HG03108 (cell line): Measurements from ENCODE around the gene ETV4.

Experiments
- ATAC-seq: cut with Tn5 transposase; IDR thresholded peaks from one replicate; pipeline ENCODE4 v1.9.1; 2021; ENCODE audit warnings: moderate library complexity; ENCODE audit not compliant: unreplicated experiment

ETV4 gene

DNA sequence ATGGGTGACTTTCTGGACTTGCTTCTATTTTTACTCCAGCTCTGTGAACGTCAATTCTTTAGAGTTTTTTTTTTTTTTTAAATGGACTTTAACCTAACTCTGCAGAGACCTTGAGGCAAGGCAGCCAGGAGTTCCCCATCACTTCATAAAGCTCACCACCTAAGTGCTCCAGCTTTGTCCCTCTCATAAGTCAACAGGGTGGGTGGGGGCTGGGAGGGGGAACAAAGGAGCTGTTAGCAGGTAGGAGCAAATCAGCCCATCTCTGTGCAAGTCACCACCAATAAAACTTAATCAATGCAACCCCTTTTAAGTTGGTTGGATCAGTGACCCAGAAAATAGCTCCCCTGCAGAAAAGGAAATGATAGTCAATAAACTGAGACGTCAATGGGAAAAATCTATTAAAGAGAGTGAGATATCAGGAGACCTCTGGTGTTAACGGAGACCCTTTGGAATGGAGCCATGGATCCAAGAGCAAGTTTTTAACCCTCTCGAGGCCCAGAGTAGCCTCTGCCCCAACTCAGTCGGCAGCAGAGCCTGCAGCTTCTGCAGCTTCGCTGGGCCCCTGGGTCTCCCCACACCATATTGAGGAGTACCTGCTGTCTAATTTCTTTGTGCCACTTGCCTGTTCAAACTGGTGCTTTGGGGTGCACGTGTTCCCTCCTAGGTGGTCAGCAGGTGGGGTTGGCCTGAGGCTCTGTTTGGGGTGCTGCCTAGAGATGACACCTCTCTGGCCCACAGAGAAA lies 27.6 kb upstream of the ETV4 start:
- ATAC-seq, result no peak

- ATAC-seq, result no peak
Measured at GRCh38 chr17:43572368-43572980, 26.3 kb upstream of the ETV4 start.

GRCh38 chr17:43570518-43570928 lies 24.4 kb upstream of the ETV4 start:
- ATAC-seq, result no peak

- ATAC-seq, result no peak
Measured at GRCh38 chr17:43568506-43569082, 22.5 kb upstream of the ETV4 start.

GRCh38 chr17:43563600-43564594 lies 17.8 kb upstream of the ETV4 start:
- ATAC-seq, result no peak

- no peak for ATAC-seq
Measured at GRCh38 chr17:43562679-43563599, 16.8 kb upstream of the ETV4 start.

DNA sequence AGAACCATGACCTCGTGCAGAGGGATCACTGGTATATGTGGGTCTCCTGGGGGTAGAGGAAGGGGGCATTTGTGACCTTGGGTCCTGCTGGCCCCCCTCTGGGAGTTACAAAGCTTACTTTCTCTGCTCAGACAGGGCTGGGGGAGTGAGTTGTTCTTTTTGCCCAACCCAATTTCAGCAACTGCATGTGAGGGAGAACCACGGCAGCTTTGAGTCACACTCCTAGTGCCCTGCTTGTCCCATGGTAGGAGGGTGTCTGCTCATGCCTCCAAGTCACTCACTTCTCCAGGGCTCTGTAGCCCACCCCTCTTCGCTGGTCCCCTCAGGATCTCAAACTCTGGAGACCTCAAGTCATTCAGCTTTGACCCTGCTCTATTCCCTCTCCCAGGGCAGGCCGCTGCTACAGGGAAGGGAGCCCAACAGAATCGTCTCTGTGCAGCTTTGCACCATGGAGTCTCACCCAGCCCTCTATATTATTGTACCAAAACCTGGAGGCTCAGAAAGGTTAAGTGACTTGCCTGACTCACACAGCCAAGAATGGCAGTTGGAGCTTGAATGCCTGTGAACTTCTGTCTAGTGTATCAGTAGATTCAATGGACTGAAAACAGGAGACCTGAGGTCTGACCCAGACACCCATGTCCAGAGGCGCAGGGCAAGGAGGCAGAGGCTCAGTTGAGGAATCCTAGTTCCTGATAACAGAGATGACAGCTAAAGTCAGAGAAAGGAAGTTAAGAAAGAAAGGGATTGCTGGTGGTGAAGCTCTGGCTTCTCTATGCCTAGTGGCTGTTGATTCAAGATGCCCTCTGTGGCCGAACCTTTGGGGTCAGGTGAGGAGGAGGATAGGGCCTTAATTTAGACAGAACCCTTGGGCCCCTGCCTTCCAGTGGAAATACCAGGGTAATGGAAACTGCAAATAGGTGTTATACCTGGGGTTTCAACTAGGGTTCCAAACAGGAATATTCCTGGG lies 14.6 kb upstream of the ETV4 start:
- no peak for ATAC-seq

DNA sequence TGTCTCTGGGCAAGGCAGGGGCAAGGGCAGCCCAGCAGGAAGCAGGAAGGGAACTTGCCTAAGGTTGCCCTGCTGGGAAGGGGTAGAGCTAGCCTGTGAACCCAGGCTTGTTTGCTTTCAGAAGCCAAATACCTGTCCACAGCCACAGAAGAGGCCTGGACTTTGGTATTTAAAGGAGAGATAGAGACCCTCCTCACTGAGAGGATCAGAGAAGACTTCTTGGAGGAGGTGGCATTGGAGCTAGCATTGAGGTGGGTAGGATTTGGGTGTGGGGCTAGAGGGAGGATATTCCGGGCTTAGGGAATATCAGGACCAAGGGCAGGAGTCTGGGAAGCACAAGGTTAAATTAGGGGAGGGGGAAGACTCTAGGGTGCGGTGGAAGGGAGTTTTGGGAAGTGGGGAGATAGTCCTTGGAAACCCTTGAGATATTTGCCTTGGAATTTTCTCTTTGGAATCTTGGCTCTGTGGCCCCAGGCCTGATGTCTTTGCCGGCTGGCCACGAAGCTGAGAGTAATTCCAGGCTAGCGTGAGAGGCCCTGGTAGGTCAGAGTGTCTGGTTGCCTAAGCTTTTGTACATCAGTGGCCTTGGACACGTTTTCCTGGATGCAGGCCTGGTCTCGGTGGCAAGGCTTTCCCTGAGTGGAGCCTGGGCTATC lies 13.1 kb upstream of the ETV4 start:
- ATAC-seq, result no peak

DNA sequence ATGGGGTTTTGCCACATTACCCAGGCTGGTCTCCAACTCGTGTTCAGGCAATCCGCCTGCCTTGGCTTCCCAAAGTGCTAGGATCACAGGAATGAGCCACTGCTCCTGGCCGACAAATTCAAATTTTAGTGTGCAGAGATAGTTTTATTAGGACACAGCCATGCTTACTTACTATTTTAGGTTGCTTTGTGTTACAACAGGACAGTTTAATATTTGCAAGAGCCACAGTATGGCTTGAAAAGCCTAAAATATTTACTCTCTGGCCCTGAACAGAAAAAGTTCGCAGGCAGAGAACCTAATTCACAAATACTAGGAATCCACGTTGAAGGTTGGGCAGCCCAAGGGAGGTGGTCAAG lies 12.6 kb upstream of the ETV4 start:
- no peak for ATAC-seq

DNA sequence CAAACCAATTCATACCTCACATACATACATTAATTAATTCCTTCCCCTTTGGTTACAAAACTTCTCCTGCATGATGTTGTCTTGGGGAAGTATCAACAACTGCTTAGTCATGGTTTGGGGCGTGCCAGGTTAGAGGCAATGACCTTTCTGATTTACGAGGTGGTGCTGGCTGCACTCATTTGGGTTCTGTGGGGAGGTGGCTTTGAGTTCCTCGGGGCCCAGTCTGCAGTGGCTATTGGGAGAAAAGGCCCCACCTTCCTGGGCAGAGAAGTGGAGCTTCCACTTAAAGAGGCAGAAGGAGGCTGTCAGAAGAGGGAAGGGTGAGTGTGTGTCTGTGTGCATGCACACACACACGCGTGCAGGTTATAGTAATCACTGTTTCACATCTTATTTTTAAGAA lies 10.2 kb upstream of the ETV4 start:
- no peak for ATAC-seq

DNA sequence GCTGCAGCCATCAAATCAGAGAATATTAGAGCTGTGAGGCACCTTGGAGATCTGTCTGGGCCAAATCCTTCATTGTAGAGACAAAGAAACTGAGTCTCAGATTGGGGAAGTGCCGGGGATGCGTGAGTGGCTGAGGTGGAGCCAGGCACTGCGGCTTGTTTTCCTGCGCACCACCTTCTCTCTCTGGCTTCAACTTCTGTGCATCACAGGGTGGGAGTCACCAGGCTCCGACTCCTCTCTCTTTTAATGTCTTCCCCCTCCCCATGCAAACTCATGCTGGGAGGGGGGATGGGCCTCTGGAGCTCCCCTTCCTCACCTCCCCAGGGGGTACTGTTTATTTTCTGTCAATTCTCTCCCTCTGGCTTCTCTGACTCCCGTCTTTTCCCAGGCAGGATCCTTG lies 8.7 kb upstream of the ETV4 start:
- no peak for ATAC-seq

DNA sequence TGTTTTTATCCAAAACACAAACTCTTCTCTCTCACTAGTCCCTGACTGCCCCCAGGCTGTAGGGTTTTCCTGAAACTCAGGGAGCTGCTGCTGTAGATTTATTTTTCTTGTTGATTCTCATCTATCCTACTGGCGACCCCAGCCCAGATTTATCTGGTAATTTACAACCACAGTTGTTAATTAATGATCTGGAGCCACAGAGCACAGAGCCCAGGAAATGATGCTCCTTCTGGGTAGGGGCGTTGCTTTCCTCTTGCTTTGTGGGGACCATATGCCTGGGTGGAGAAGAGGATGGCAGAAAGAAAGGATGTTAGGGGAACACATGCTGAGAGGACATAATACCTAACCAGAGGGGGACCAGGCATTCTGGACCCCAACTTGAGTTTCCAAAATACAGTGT lies 7.4 kb upstream of the ETV4 start:
- no peak for ATAC-seq

DNA sequence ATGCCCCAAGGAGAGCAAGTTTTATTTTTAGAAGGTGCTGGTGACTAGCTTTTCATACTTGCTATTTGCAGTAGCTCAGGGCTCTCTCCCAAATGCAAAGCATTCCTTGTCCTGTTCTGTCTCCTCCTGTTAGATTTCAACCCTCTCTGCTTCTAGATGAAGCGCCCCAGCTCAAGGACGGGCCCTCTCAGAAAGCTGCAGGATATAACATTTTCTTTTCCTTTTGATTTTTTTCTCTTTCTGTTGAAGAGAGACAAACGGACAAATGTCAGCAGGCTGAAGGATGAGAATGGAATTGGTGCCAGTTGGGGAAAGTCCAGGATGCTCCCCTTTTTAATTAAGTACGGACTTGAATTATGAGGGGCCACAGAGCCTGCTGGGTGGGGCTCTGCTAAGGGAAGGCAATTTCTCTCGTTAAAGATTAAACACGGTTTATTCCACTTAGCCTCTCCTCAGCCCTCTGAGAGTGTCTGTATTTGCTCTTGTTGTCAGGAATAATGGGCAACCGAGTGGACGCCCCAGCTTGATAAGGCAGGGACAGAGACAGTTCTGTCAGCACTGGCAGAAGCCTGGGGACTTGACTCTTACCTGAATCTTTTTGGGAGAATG lies 6.2 kb upstream of the ETV4 start:
- no peak for ATAC-seq

GRCh38 chr17:43550754-43551153 lies 4.6 kb upstream of the ETV4 start:
- ATAC-seq, result no peak

- no peak for ATAC-seq
Measured at GRCh38 chr17:43549496-43549895, 3.4 kb upstream of the ETV4 start.

DNA sequence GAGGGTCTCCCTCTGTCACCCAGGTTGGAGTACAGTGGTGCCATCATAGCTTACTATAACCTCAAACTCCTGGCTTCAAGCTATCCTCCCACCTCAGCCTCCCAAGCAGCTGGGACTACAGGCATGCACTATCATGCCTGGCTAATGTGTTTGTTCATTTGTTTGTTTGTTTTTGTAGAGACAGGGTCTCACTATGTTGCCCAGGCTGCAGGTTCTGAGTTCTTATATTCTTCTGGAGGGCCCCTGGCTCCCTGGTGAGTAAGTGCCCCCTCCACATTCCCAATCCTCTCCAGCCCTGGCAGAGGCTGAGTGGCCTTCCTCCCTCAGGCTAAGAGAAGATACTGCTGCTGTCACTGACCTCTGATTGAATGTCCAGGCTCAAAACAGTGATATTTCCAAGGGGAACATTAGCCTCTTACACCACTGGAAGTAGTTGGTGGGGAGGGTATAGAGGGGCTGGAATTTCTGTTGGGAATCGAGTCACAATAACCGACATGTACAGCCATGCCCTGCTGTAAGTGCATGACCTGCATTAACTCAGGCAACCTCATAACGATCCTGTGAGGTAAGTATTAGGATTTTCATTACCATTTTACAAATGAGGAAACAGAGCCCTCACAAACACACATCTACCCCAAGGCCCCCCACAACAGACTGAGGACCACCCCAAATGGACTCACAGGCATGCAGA lies 2.7 kb upstream of the ETV4 start:
- ATAC-seq, result no peak

DNA sequence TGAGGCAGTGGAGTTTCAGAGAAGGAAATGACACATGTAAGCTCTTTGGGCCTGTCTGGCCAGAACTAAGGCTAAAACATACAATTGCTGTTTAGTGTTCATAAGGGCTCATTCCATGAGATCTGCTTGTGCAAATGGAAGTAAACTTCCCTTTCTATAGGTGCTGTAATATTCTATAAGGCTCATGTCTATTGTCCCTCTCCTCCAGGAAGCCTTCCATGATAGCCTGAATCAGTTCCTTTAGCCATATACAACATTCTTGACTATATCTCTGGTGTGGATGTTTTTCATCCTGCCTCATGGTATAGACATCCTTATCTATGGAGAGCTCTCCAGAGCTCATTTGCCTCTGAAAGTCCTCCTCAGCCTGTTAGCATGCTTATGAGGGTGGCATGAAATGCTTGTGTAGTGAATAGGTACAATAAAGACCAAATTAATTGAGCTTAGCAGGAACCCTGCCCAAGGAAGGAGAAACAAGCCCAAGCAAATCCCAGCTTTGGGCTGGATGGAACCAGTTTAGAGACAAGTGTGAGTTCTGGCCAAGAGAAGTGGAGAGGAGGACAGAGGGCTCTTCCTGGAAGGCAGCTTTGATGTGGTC lies 1.6 kb upstream of the ETV4 start:
- no peak for ATAC-seq
